IMR-90 (cell line): Measurements from ENCODE around the gene COL18A1. TPM values are rescaled to one million over a fixed set of nuclear protein-coding genes. Genes with fewer than 3 reads are reported as not detected.

ENCODE experiments used
- ATAC-seq: fragments of 200-7000 bp; cut with Tn5 transposase; 2 replicates; pipeline ENCODE4 v1.9.1; 2020; ENCODE audit warnings: low read depth, mild to moderate bottlenecking, moderate library complexity
- BruUV-seq: library from RNA; stranded (reverse); fragments of 400-500 nt; replicated peaks from 2 replicates; lab custom pipeline; 2021; lab: Mats Ljungman, UMichigan
- CTCF ChIA-PET: fragments of 300-600 bp; formaldehyde crosslinking; extraction: SDS; loops from one replicate; lab custom pipeline; 2021; ENCODE audit warnings: antibody characterized with exemption; lab: Yijun Ruan, JAX
- POLR2A ChIA-PET: fragments of 300-600 bp; sonication (Branson Sonifier 250); formaldehyde crosslinking; loops from one replicate; lab custom pipeline; 2022; ENCODE audit warnings: antibody characterized with exemption; ENCODE audit not compliant: unreplicated experiment; lab: Charles Lee
- DNase-seq: peaks from one replicate; pipeline ENCODE4 v3.0.0; 2013
- H2AFZ ChIP-seq: replicated peaks from 2 replicates; pipeline ENCODE3; 2013; ENCODE audit warnings: low read length, mild to moderate bottlenecking; ENCODE audit not compliant: poor library complexity
- H2AK5ac ChIP-seq: 2 replicates; pipeline ENCODE4 v1.6.1; 2013; ENCODE audit warnings: low read depth, low read length, inconsistent platforms
- H2AK9ac ChIP-seq: replicated peaks from 2 replicates; pipeline ENCODE3; 2013; ENCODE audit warnings: mild to moderate bottlenecking, low read depth, low read length, moderate library complexity; ENCODE audit not compliant: poor library complexity
- H2BK120ac ChIP-seq: 2 replicates; pipeline ENCODE4 v1.6.1; 2013; ENCODE audit warnings: low read depth, low read length, inconsistent platforms
- H2BK15ac ChIP-seq: 3 replicates; pipeline ENCODE4 v1.6.1; 2013; ENCODE audit warnings: low read depth, low read length, inconsistent platforms
- H2BK20ac ChIP-seq: 2 replicates; pipeline ENCODE4 v1.6.1; 2013; ENCODE audit warnings: low read depth, mild to moderate bottlenecking, inconsistent platforms, low read length, moderate library complexity
- H2BK5ac ChIP-seq: 2 replicates; pipeline ENCODE4 v1.6.1; 2013; ENCODE audit warnings: mild to moderate bottlenecking, low read depth, low read length, inconsistent platforms; ENCODE audit not compliant: poor library complexity, severe bottlenecking
- H3K14ac ChIP-seq: replicated peaks from 2 replicates; pipeline ENCODE4 v1.6.1; 2013; ENCODE audit warnings: low read depth, low read length, inconsistent platforms
- H3K18ac ChIP-seq: 2 replicates; pipeline ENCODE4 v1.6.1; 2013; ENCODE audit warnings: low read depth, low read length, control low read depth
- H3K23ac ChIP-seq: 2 replicates; pipeline ENCODE4 v1.6.1; 2013; ENCODE audit warnings: low read depth, low read length, inconsistent platforms
- H3K27ac ChIP-seq: 2 replicates; pipeline ENCODE4 v1.5.1; 2013; ENCODE audit warnings: mild to moderate bottlenecking, control low read depth, low read length; ENCODE audit not compliant: insufficient read depth
- H3K27me3 ChIP-seq: 2 replicates; pipeline ENCODE4 v1.6.1; 2013; ENCODE audit warnings: low read length; ENCODE audit not compliant: control insufficient read depth, insufficient read depth
- H3K36me3 ChIP-seq: 2 replicates; pipeline ENCODE4 v1.6.1; 2013; ENCODE audit warnings: low read length, mixed read lengths; ENCODE audit not compliant: control insufficient read depth, insufficient read depth
- H3K4ac ChIP-seq: 2 replicates; pipeline ENCODE4 v1.6.1; 2013; ENCODE audit warnings: low read depth, low read length, inconsistent platforms
- H3K4me1 ChIP-seq: 2 replicates; pipeline ENCODE4 v1.6.1; 2013; ENCODE audit warnings: low read length, mixed read lengths; ENCODE audit not compliant: control insufficient read depth, insufficient read depth
- H3K4me2 ChIP-seq: 2 replicates; pipeline ENCODE4 v1.6.1; 2013; ENCODE audit warnings: low read depth, mild to moderate bottlenecking, control low read depth, low read length, moderate library complexity
- H3K4me3 ChIP-seq: 2 replicates; pipeline ENCODE4 v1.5.1; 2013; ENCODE audit warnings: low read depth, mild to moderate bottlenecking, control low read depth, low read length, moderate library complexity; ENCODE audit not compliant: insufficient read depth
- H3K56ac ChIP-seq: 2 replicates; pipeline ENCODE4 v1.6.1; 2013; ENCODE audit warnings: low read length, inconsistent platforms; ENCODE audit not compliant: insufficient read depth; ENCODE audit errors: extremely low read depth
- H3K79me1 ChIP-seq, 2 experiments: 2 replicates each; pipeline ENCODE4 v1.6.1; 2013; ENCODE audit warnings: low read length in 2 of 2, inconsistent platforms in 1 of 2, low read depth in 1 of 2
- H3K9ac ChIP-seq: 2 replicates; pipeline ENCODE4 v1.6.1; 2013; ENCODE audit warnings: low read depth, low read length, control low read depth
- H3K9me1 ChIP-seq: 2 replicates; pipeline ENCODE4 v1.6.1; 2013; ENCODE audit warnings: low read length, inconsistent platforms; ENCODE audit not compliant: insufficient read depth
- H3K9me3 ChIP-seq: 2 replicates; pipeline ENCODE4 v1.6.1; 2013; ENCODE audit warnings: low read length; ENCODE audit not compliant: control insufficient read depth, insufficient read depth
- H4K20me1 ChIP-seq: 2 replicates; pipeline ENCODE4 v1.6.1; 2013; ENCODE audit warnings: low read length, inconsistent platforms; ENCODE audit not compliant: insufficient read depth
- H4K5ac ChIP-seq: 2 replicates; pipeline ENCODE4 v1.6.1; 2013; ENCODE audit warnings: mild to moderate bottlenecking, low read depth, low read length, control low read depth
- H4K8ac ChIP-seq, 2 experiments: 2 replicates each; pipeline ENCODE4 v1.6.1; 2013; ENCODE audit warnings: low read depth in 2 of 2, low read length in 2 of 2, control low read depth in 1 of 2, inconsistent platforms in 1 of 2
- H4K91ac ChIP-seq: 2 replicates; pipeline ENCODE4 v1.6.1; 2013; ENCODE audit warnings: low read depth, low read length, inconsistent platforms; ENCODE audit not compliant: insufficient read depth
- NFE2L2 ChIP-seq: fragments of 150-350 bp; IDR thresholded peaks from 2 replicates; pipeline ENCODE4 v1.6.1; 2016; ENCODE audit warnings: low read depth, mild to moderate bottlenecking, low read length
- RFX5 ChIP-seq: IDR thresholded peaks from 2 replicates; pipeline ENCODE4 v1.8.0; 2012; ENCODE audit warnings: low read depth, mild to moderate bottlenecking, low read length, moderate library complexity
- WGBS, 2 experiments: methylation state at CpG; one replicate each; pipeline versions ENCODE4 v1.1.5 to v1.1.7; 2013; ENCODE audit warnings: missing lambda C conversion rate in 2 of 2; ENCODE audit not compliant: insufficient read length in 1 of 2; ENCODE audit errors: extremely low coverage in 2 of 2; 5-methylcytosine and 5-hydroxymethylcytosine counted together
- dilution Hi-C: fragments of 300-500 bp; cut with HindIII; formaldehyde crosslinking; loops from one replicate; pipeline ENCODE4 v1.14.3; 2018; ENCODE audit warnings: low sequenced_read_pairs; ENCODE audit not compliant: unreplicated experiment
- in situ Hi-C: fragments of 300-500 bp; cut with MboI; formaldehyde crosslinking; loops from 3 replicates; pipeline ENCODE4 v1.14.3; 2019; ENCODE audit warnings: low sequenced_read_pairs, inconsistent platforms, mixed read lengths
- intact Hi-C: fragments of 100-400 bp; cut with micrococcal nuclease; formaldehyde crosslinking; loops from 2 replicates; pipeline ENCODE4 v1.10.0; 2022
- polyA plus RNA-seq, 3 experiments: library from polyadenylated mRNA; depleted of rRNA; stranded (reverse); fragments of >200 nt; gene quantifications; 2 replicates each; pipeline ENCODE4 v1.2.3, GENCODE V29; 2012; ENCODE audit warnings: low replicate concordance in 1 of 3
- total RNA-seq: library from RNA; depleted of rRNA; stranded (reverse); fragments of >200 nt; gene quantifications from 2 replicates; pipeline ENCODE4 v1.2.3, GENCODE V29; 2012

COL18A1 gene
- total and polyA plus RNA-seq, 2 of the 4 experiments (the other 2 are of a cell fraction): 4.3 to 46.7 TPM

GRCh38 chr21:45481566-45481965 is 76.6 kb downstream of the COL18A1 start:
- WGBS, 2 experiments: 100% methylated on average over 9 of the region's 16 CpGs; no CpG with 5 or more reads in 1 of the 2 experiments
- in situ Hi-C loops: no loop called here

More at GRCh38 chr21:45481566-45481965, 76.6 kb downstream of the COL18A1 start:
- peaks cover 6% of the 10 kb centered on the region for H4K20me1 ChIP-seq
- no peak overlapping the region for H4K5ac ChIP-seq
- no peak overlapping the region for H2BK15ac ChIP-seq
- no peak overlapping the region for H2BK120ac ChIP-seq
- no peak overlapping the region for H3K14ac ChIP-seq
- TF ChIP-seq RFX5 (no peak), NFE2L2 (no peak)
- peaks cover 78% of the 10 kb centered on the region for H3K36me3 ChIP-seq
- no peak overlapping the region for H3K4ac ChIP-seq
- ChIA-PET CTCF (no interaction called here), POLR2A (no interaction called here)
- H3K9ac ChIP-seq: no peak overlapping the region
- H2AK9ac ChIP-seq: no peak overlapping the region
- H3K18ac ChIP-seq: no peak overlapping the region
- dilution Hi-C loops (no loop called here), intact Hi-C loops (no loop called here)
- H3K27ac ChIP-seq: no peak overlapping the region
- DNase-seq: no peak
- no peak overlapping the region for H4K8ac ChIP-seq
- peaks cover 2% of the 10 kb centered on the region; the same call in 1 of the 2 replicates for H3K4me1 ChIP-seq
- H3K27me3 ChIP-seq: no peaks in the 10 kb centered on the region
- no peak for ATAC-seq
- peaks cover 13% of the 10 kb centered on the region for H3K9me1 ChIP-seq
- no peak overlapping the region for H3K23ac ChIP-seq
- H2AFZ ChIP-seq: peak overlapping the region; percentile 11
- no peak overlapping the region for H2AK5ac ChIP-seq
- H3K79me1 ChIP-seq: peaks cover 1 to 24% of the 10 kb centered on the region in 2 experiments; a peak in 2 of 4 replicates
- no peak overlapping the region for H4K91ac ChIP-seq
- H3K9me3 ChIP-seq: no peaks in the 10 kb centered on the region
- no peak overlapping the region for H2BK5ac ChIP-seq
- H3K56ac ChIP-seq: no peak overlapping the region
- BruUV-seq: no TSS peak
- H3K4me2 ChIP-seq: no peak overlapping the region
- no peak overlapping the region for H2BK20ac ChIP-seq
- no peak overlapping the region for H3K4me3 ChIP-seq
